GM18517 (cell line): ENCODE results near the gene ABCC10.
"Not testable (repeated sequence)": the region's sequence is repeated elsewhere in the genome, so short reads cannot be mapped to it uniquely, and the experiment has no call there.

ENCODE experiments used
- ATAC-seq: cut with Tn5 transposase; IDR thresholded peaks from one replicate; pipeline ENCODE4 v1.9.1; 2021; ENCODE audit warnings: mild to moderate bottlenecking, moderate library complexity; ENCODE audit not compliant: unreplicated experiment

ABCC10 gene

GRCh38 chr6:43436577-43437282 lies 9.4 kb downstream of the ABCC10 start:
- ATAC-seq: no peak

GRCh38 chr6:43437700-43438099 lies 10.4 kb downstream of the ABCC10 start:
- ATAC-seq: no peak

- no peak for ATAC-seq
Observed at GRCh38 chr6:43442935-43443334, 15.6 kb downstream of the ABCC10 start.

- ATAC-seq: no peak
Observed at GRCh38 chr6:43444036-43444435, 16.7 kb downstream of the ABCC10 start.

GRCh38 chr6:43444582-43444981 lies 17.2 kb downstream of the ABCC10 start:
- no peak for ATAC-seq

- ATAC-seq: no peak
Observed at GRCh38 chr6:43445576-43445975, 18.2 kb downstream of the ABCC10 start.

GRCh38 chr6:43447604-43448003 lies 20.3 kb downstream of the ABCC10 start:
- no peak for ATAC-seq

- ATAC-seq: no peak
Observed at GRCh38 chr6:43448916-43449315, 21.6 kb downstream of the ABCC10 start.

GRCh38 chr6:43450699-43451131 lies 23.4 kb downstream of the ABCC10 start:
- ATAC-seq: no peak

GRCh38 chr6:43451348-43451747 lies 24.0 kb downstream of the ABCC10 start:
- no peak for ATAC-seq

- ATAC-seq: no peak
Observed at GRCh38 chr6:43451939-43452338, 24.6 kb downstream of the ABCC10 start.

- ATAC-seq: no peak
Observed at GRCh38 chr6:43452896-43453295, 25.6 kb downstream of the ABCC10 start.

- ATAC-seq: no peak
Observed at GRCh38 chr6:43453831-43454230, 26.5 kb downstream of the ABCC10 start.

- no peak for ATAC-seq
Observed at GRCh38 chr6:43454290-43454695, 27.0 kb downstream of the ABCC10 start.

GRCh38 chr6:43454696-43455530 lies 27.6 kb downstream of the ABCC10 start:
- no peak for ATAC-seq

GRCh38 chr6:43455531-43456428 lies 28.4 kb downstream of the ABCC10 start, which contains the start of gene DLK2:
Gene DLK2, minus strand, starts transcription at chr6:43455548. Its CDS starts 723 bp downstream, at chr6:43454825.
- no peak for ATAC-seq

GRCh38 chr6:43457643-43458042 lies 30.3 kb downstream of the ABCC10 start:
- no peak for ATAC-seq

GRCh38 chr6:43458154-43458553 lies 30.8 kb downstream of the ABCC10 start:
- not testable (repeated sequence) for ATAC-seq

GRCh38 chr6:43459535-43459934 lies 32.2 kb downstream of the ABCC10 start:
- ATAC-seq: no peak

GRCh38 chr6:43460032-43460431 lies 32.7 kb downstream of the ABCC10 start:
- ATAC-seq: no peak

GRCh38 chr6:43461936-43462335 lies 34.6 kb downstream of the ABCC10 start:
- no peak for ATAC-seq
